Measurements from ENCODE around the gene TRDMT1.

Gene TRDMT1

DNA sequence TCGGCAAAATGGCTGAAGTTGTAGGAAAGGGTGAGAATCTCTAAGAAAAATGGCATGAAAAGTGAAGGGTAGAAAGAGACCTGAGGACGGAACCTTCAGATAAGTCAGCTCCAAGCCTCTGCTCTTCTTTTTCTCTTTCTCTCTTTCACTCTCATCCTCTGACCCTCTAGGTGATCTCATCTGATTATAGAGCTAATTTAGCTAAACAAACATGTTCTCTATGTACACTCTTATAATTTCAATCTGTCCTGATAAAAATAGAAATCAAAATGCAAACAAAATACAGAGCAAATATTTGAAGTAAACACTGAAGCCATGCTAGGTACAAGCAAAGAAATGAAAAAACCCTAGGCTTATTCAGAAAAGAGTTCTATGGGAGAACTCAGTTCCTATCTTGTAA is 57.4 kb downstream of the TRDMT1 start:
- TF ChIP-seq, protein P1, sequence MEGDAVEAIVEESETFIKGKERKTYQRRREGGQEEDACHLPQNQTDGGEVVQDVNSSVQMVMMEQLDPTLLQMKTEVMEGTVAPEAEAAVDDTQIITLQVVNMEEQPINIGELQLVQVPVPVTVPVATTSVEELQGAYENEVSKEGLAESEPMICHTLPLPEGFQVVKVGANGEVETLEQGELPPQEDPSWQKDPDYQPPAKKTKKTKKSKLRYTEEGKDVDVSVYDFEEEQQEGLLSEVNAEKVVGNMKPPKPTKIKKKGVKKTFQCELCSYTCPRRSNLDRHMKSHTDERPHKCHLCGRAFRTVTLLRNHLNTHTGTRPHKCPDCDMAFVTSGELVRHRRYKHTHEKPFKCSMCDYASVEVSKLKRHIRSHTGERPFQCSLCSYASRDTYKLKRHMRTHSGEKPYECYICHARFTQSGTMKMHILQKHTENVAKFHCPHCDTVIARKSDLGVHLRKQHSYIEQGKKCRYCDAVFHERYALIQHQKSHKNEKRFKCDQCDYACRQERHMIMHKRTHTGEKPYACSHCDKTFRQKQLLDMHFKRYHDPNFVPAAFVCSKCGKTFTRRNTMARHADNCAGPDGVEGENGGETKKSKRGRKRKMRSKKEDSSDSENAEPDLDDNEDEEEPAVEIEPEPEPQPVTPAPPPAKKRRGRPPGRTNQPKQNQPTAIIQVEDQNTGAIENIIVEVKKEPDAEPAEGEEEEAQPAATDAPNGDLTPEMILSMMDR (IDR thresholded peaks at IDR 0.05; ENCODE audit: poor library complexity, severe bottlenecking): no peak
- no peak overlapping the region for H3K4me3 ChIP-seq (ENCODE audit: severe bottlenecking)
- no peak overlapping the region for H3K27ac ChIP-seq (ENCODE audit: poor library complexity, severe bottlenecking)
- no peaks in the 10 kb centered on the region for H3K36me3 ChIP-seq (ENCODE audit: low read depth)
- DNase-seq (ENCODE audit: low spot score) (no peak), ATAC-seq (ENCODE audit: low read depth) (no peak)
- H3K27me3 ChIP-seq (ENCODE audit: insufficient read depth, poor library complexity, severe bottlenecking): no peaks in the 10 kb centered on the region
- no peaks in the 10 kb centered on the region for H3K4me1 ChIP-seq (ENCODE audit: insufficient read depth, poor library complexity, severe bottlenecking)
- H3K9me3 ChIP-seq (ENCODE audit: severe bottlenecking): no peaks in the 10 kb centered on the region

DNA sequence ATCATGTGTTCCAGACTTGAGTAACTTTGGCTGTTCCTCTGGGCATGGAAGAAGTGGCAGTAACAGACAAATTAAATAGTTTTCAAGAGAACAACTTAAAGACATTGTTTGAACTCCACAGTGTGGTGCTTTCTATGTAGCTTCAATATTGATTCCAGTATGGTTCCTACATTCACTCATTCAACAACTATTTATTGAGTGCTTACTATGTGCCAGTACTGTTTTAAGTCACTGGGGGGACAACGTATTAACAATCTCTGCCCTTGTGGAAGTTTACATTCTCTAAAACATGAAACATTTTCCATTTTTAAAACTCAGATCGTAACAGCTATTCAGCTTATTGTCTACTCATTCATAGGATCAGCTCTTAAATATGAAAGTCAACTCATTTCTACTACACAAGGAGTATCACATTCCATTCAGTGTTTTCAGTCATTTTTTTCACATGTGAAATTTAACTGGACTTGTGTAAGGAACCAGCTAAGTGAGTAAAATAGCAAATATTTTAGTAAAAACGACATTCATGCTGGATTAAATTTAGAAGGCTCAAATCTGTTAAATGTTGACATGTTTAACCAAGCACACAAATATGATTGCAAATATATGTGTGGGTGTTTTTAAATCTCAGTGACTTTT is 58.3 kb downstream of the TRDMT1 start:
- DNase-seq (ENCODE audit: low spot score): no peak
- no peak overlapping the region for H3K4me3 ChIP-seq (ENCODE audit: severe bottlenecking)
- TF ChIP-seq, protein P1 (IDR thresholded peaks at IDR 0.05; ENCODE audit: poor library complexity, severe bottlenecking): no peak
- H3K36me3 ChIP-seq (ENCODE audit: low read depth): no peaks in the 10 kb centered on the region
- no peak overlapping the region for H3K27ac ChIP-seq (ENCODE audit: poor library complexity, severe bottlenecking)
- no peaks in the 10 kb centered on the region for H3K27me3 ChIP-seq (ENCODE audit: insufficient read depth, poor library complexity, severe bottlenecking)
- no peaks in the 10 kb centered on the region for H3K9me3 ChIP-seq (ENCODE audit: severe bottlenecking)
- ATAC-seq (ENCODE audit: low read depth): no peak
- H3K4me1 ChIP-seq (ENCODE audit: insufficient read depth, poor library complexity, severe bottlenecking): no peaks in the 10 kb centered on the region

DNA sequence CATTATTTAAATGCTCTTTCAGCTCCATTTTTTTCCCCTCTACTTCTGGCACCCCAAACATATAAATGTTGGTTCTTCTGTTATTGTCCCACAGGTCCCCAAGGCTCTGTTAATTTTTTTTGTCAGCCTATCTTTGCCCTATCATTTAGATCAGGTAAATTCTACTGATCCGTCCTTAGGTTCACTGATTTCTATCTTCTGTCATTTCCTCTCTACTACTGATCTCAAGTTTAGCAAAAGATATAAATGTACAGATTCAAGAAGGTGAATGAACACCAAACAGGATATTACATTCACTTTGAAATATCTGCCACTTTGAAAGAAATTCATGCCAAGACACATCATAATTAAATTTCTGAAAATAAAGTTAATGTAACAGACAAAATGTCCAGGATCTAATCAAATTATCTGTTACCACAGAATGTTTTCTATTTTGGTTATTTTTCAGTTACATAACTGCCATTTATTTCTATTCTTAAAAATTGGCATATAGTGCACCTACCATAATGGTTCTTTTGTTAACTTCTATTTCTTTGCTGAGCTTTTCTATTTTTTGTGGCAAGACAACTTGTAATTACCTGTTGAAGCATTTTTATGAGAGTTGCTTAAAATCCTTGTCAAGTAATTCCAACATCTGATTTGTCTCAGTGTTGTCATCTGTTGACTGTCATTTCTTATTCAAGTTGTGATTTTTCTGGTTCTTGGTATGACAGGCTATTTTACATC is 59.8 kb downstream of the TRDMT1 start:
- Histone ChIP-seq H3K36me3 (ENCODE audit: low read depth) (no peaks in the 10 kb centered on the region), H3K4me1 (ENCODE audit: insufficient read depth, poor library complexity, severe bottlenecking) (no peaks in the 10 kb centered on the region), H3K9me3 (ENCODE audit: severe bottlenecking) (no peaks in the 10 kb centered on the region), H3K4me3 (ENCODE audit: severe bottlenecking) (no peak overlapping the region), H3K27me3 (ENCODE audit: insufficient read depth, poor library complexity, severe bottlenecking) (no peaks in the 10 kb centered on the region), H3K27ac (ENCODE audit: poor library complexity, severe bottlenecking) (no peak overlapping the region)
- DNase-seq (ENCODE audit: low spot score) (no peak), ATAC-seq (ENCODE audit: low read depth) (no peak)
- TF ChIP-seq, protein P1 (IDR thresholded peaks at IDR 0.05; ENCODE audit: poor library complexity, severe bottlenecking): no peak

DNA sequence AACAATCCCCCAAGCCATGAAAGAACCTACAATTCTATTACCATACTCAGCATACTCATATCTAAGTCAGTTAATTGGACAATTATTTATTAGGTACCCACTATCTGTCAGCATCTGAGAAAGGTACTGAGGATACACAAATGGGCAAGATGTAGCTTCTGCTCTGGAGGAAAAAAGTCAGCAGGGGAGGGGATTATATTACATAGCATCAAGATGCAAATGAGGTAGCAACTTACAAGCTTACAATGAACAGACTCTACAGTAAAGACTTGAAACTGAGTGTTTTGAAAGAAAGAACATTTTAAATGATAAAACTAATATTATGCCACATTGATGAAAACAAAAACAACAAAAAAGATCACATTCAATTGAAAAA is 61.1 kb downstream of the TRDMT1 start:
- no peaks in the 10 kb centered on the region for H3K4me1 ChIP-seq (ENCODE audit: insufficient read depth, poor library complexity, severe bottlenecking)
- H3K9me3 ChIP-seq (ENCODE audit: severe bottlenecking): no peaks in the 10 kb centered on the region
- DNase-seq (ENCODE audit: low spot score) (no peak), ATAC-seq (ENCODE audit: low read depth) (no peak)
- H3K4me3 ChIP-seq (ENCODE audit: severe bottlenecking): no peak overlapping the region
- no peaks in the 10 kb centered on the region for H3K27me3 ChIP-seq (ENCODE audit: insufficient read depth, poor library complexity, severe bottlenecking)
- H3K27ac ChIP-seq (ENCODE audit: poor library complexity, severe bottlenecking): no peak overlapping the region
- TF ChIP-seq, protein P1 (IDR thresholded peaks at IDR 0.05; ENCODE audit: poor library complexity, severe bottlenecking): no peak
- H3K36me3 ChIP-seq (ENCODE audit: low read depth): no peaks in the 10 kb centered on the region

DNA sequence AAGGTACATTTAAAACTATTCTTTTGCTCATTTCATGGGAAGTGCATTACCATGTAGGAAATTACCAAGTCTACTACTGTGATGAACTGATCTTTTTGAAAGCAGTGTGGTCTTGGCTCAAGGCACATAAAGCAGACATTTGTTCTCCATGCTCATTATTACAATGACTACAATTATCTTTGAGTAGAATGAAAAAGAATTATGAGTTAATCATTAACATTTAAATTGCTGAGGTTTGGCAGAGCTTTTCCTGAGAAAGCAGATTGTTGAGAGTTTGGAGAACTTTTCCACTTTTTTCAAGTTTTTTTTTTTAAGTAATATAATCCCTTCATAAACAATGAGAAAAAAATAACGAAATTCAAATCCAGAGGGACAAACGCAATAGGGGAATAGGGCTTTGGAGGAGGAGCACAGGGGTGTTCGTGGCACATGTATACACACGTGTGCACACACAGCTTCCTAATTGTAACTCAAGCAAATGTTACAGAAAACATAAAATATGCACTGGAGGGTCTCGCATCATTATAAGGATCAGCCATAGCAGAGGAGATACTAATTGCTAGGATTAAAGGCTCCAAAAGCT is 62.9 kb downstream of the TRDMT1 start:
- no peak for ATAC-seq (ENCODE audit: low read depth)
- no peak for DNase-seq (ENCODE audit: low spot score)
- Histone ChIP-seq H3K4me3 (ENCODE audit: severe bottlenecking) (no peak overlapping the region), H3K27ac (ENCODE audit: poor library complexity, severe bottlenecking) (no peak overlapping the region), H3K4me1 (ENCODE audit: insufficient read depth, poor library complexity, severe bottlenecking) (no peaks in the 10 kb centered on the region), H3K27me3 (ENCODE audit: insufficient read depth, poor library complexity, severe bottlenecking) (no peaks in the 10 kb centered on the region), H3K36me3 (ENCODE audit: low read depth) (no peaks in the 10 kb centered on the region), H3K9me3 (ENCODE audit: severe bottlenecking) (no peaks in the 10 kb centered on the region)
- TF ChIP-seq, protein P1 (IDR thresholded peaks at IDR 0.05; ENCODE audit: poor library complexity, severe bottlenecking): no peak
